GM21447 (cell line): Measurements from ENCODE around the gene WBP2NL.
"Not testable (repeated sequence)": the region's sequence is repeated elsewhere in the genome, so short reads cannot be mapped to it uniquely, and the experiment has no call there.

Experiments used
- ATAC-seq: cut with Tn5 transposase; IDR thresholded peaks from one replicate; pipeline ENCODE4 v1.9.1; 2021; ENCODE audit not compliant: unreplicated experiment

Gene WBP2NL

DNA sequence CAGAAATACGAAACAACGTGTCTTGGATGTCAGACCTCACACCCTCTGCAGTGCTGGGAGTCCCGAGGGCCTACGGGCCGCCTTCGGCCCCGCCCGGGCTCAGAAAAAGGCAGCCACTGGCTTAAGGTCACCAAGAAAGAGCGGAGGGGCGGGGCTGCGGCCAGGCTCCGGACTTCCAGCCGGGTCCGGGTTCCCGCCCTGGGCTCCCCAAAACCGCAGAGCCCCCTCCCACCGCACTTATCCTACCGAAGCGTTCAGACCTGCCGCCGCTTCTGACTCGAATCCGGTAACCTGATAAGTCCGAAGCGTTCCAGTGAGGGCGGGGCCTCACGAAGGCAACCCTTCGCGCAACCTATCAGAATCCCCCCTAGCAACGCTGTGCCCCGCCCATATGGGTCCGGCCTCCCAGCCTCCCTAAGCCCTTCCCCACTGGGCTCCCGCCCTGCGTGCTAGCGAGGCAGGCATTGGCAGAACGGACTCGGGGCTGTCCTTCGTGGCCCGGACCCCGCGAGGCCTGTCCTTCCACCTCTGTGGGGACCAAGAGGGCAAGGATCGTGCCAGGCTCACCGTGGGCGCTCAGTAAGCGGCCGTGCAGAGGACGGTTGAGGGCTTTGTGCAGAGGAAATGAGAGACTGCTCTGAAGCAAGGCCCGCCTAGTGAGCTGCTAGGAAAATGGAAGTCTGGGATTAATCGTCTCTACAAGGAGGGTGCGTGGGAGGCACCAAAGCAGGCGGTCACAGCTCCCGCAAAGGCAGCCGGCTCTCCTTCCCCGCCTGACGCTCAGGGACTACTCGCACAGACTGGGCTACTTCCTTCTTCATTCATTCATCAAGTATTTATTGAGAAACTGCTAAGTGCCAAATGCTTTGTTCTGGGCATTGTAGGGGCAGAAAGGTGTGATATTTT is 72.2 kb downstream of the WBP2NL start, which contains the start of gene NAGA:
Gene NAGA (minus strand): TSS at position 296 of the 906 bp plus-strand sequence. CDS start 515 bp downstream, outside the sequence.
- ATAC-seq, result peak; percentile 89

DNA sequence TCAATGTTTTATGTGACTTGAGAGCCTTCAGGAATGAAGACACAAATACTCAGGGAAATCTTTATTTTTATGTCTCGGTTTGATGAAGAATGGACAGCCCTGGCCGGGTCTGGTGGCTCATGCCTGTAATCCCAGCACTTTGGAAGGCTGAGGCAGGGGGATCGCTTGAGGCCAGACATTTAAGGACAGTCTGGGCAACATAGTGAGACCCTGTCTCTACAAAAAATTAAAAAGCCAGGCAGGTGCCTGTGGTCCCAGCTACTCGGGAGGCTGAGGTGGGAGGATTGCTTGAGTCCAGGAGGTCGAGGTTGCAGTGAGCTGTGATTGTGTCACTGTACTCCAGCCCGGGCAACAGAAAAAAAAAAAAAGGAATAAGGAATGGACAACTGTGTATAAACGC is 72.9 kb downstream of the WBP2NL start:
- ATAC-seq, result not testable (repeated sequence)

DNA sequence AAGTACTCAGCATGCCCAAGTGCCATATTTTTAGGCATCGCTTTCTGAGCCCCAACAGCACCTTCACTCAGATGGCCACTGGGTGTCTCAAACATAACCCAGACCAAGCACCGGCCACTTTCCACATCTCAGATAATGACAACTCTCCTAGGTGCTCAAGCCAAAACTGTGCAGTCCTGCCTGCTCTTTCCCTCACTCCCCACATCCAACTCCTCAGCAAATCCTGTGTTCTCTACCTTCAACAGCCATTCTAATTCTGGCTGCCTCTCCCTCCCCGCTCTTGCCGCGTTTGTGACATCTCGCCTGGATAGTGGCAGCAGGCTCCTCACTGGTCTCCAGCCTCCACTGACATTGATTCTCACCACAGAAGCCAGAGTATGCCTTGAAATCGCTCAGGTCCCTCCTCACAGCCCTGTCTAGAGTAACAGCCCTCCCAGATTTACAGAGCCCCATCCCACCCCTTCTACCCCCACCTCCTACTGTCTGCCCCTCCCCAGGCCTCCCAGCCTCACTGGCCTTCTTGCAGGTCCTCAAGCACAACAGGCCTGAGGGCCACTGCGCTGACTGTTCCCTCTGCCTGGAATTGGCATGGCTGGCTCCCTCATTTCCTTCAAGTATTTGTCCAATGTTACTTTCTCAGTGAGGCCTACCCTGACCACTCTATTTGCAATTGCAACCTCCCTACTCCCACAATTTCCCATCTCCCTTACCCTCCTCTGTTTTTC is 74.2 kb downstream of the WBP2NL start:
- ATAC-seq, result no peak

- ATAC-seq, result no peak
These were observed 75.0 kb downstream of the WBP2NL start for GRCh38 chr22:42073621-42074041.

DNA sequence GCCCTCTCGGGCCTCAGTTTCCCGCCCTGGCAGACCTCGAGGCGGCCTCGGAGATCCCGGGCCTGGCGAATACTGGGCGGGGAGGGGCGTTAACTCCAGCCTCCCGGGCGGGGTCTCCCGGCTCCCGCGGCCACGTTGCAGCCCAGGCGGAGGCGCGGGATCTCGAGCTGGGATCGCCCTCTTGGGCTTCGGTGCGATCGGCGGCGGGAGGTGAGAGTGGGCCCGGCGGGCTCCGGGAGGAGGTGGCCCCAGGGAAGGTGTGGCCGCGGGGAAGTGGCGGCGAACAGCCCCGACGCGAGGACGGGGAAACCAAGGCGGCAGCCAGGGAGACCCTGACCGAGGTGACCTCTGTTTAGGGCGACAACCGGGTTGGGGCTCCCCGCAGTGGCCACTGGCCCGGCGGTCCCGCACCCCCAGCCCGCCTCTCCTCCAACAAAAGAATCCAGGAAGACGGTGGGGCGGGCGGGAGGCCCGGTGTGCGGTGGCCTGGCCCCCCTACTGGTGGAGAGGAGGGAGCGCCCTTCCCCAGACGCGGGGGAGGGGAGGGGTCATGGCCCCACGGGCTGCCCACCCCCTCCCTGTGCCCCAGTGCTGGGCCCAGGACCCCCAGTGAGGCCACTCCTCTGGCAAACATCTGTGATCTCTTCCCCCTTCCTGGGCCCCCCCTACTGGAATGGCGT is 75.7 kb downstream of the WBP2NL start, which contains the start of gene PHETA2:
Gene PHETA2 (plus strand): TSS at position 117 of the 680 bp plus-strand sequence. CDS start 3,046 bp downstream, outside the sequence.
- no peak for ATAC-seq

DNA sequence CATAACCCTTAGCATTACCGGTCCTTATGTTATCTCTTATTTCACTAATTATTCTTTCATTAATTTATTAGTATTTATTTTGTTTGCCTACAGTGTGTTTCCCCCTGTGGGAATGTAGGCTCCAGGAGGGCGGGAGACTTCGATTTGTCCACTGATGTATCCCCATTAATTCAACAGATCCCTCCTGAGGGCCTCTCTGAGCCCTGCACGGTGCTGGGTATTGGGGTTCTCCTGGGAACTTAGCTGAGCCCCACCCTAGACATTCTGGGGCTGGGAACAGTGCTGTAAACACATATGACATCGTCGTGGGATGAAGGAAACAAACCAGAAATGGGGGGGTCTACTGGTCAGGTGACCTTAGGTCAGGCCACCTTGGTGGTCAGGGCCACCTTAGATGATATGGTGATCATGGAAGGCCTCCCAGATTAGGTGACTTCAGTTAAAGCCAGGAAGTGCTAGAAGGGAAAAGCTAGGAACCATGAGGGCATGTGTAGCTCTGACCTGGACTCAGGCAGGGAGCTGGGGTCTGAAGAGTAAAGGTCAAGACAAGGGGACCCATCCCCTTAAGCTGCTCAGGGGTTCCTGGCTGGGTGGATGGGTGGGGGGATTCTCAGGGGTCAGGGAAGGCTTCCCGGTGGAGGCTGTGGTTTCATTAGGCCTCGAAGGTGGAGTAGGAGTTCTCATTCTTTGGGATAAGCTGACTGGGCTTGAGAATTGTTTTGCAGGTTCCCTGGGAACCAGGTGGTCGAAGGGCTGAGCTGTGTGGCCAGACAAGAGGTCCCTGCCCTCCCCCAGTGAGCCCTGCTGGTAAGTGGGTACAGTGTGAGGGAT is 76.5 kb downstream of the WBP2NL start:
- ATAC-seq, result no peak

DNA sequence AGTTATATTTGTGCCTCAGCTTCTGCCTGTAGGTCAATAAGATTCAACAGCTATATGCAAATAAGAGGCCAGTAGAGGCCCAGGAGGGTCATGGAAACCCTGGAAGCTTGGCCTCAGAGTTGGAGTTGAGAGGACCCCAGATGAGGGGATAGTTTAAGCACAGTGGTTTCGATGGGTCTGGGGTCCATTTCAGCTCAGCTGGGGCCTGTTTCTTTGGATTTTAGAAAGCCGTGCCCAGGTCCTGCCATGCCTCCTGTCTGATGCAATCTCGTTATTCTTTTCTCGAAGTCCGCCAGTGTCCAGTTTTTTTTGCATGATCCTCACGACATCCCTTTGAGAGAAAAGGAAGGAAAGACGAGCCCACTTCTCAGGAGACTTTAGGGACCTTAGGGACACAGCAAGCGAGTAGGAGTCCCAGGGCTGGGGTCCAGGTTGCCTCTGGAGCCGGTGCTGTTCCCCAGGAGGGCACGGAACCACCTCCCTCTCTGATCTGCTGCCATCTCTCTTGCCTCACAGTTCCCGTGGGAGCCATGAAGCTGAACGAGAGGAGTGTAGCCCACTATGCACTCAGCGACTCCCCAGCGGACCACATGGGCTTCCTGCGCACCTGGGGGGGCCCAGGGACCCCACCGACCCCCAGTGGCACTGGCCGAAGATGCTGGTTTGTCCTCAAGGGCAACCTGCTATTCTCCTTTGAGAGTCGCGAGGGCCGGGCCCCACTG is 78.3 kb downstream of the WBP2NL start:
- ATAC-seq, result no peak

- ATAC-seq, result no peak
These were observed 79.0 kb downstream of the WBP2NL start for GRCh38 chr22:42077486-42078125.
